Hepatocyte (in vitro differentiated cells): ENCODE measurements around the gene KCNQ2. TPM values are rescaled to one million over a fixed set of nuclear protein-coding genes. Genes with fewer than 3 reads are reported as not detected.

ENCODE experiments used
- DNase-seq: peaks from one replicate; pipeline ENCODE4 v3.0.0-alpha.2; 2016; ENCODE audit warnings: low spot score
- H2AFZ ChIP-seq: fragments of 200-600 bp; sonication (generic); 2 replicates; pipeline ENCODE4 v1.6.0; 2016; ENCODE audit warnings: antibody characterized with exemption, mild to moderate bottlenecking
- H3K27ac ChIP-seq: fragments of 200-600 bp; sonication (generic); 2 replicates; pipeline ENCODE4 v1.5.1; 2016; ENCODE audit warnings: mild to moderate bottlenecking
- H3K27me3 ChIP-seq: fragments of 200-600 bp; sonication (generic); 2 replicates; pipeline ENCODE4 v1.6.1; 2016
- H3K36me3 ChIP-seq: fragments of 200-600 bp; sonication (generic); replicated peaks from 2 replicates; pipeline ENCODE4 v1.5.1; 2016; ENCODE audit warnings: low read depth; ENCODE audit not compliant: insufficient read depth
- H3K4me1 ChIP-seq: fragments of 200-600 bp; sonication (generic); 2 replicates; pipeline ENCODE4 v1.5.1; 2016; ENCODE audit warnings: mild to moderate bottlenecking, moderate library complexity; ENCODE audit not compliant: insufficient read depth
- H3K4me2 ChIP-seq: fragments of 200-600 bp; sonication (generic); 2 replicates; pipeline ENCODE4 v1.6.0; 2016
- H3K4me3 ChIP-seq: fragments of 200-600 bp; sonication (generic); 2 replicates; pipeline ENCODE4 v1.5.1; 2016; ENCODE audit warnings: mild to moderate bottlenecking
- H3K79me2 ChIP-seq: fragments of 200-600 bp; sonication (generic); 2 replicates; pipeline ENCODE4 v1.6.0; 2017; ENCODE audit warnings: mild to moderate bottlenecking
- H3K9me2 ChIP-seq: fragments of 200-600 bp; sonication (generic); replicated peaks from 2 replicates; pipeline ENCODE4 v1.6.0; 2017; ENCODE audit warnings: mild to moderate bottlenecking; ENCODE audit not compliant: insufficient read depth
- H3K9me3 ChIP-seq: fragments of 200-600 bp; sonication (generic); 2 replicates; pipeline ENCODE4 v1.5.1; 2016; ENCODE audit warnings: low read depth, mild to moderate bottlenecking
- H4K20me1 ChIP-seq: fragments of 200-600 bp; sonication (generic); 2 replicates; pipeline ENCODE4 v1.6.0; 2016; ENCODE audit warnings: mild to moderate bottlenecking; ENCODE audit not compliant: insufficient read depth, poor library complexity, severe bottlenecking
- CTCF ChIP-seq: fragments of 200-600 bp; sonication (generic); IDR thresholded peaks from 2 replicates; pipeline ENCODE4 v1.5.1; 2016; ENCODE audit warnings: antibody characterized with exemption, mild to moderate bottlenecking; ENCODE audit not compliant: poor library complexity
- EZH2 ChIP-seq: fragments of 200-600 bp; sonication (generic); IDR thresholded peaks from 2 replicates; pipeline ENCODE4 v1.6.1; 2016; ENCODE audit warnings: antibody characterized with exemption, mild to moderate bottlenecking, borderline replicate concordance
- EZH2phosphoT487 ChIP-seq: fragments of 200-600 bp; sonication (generic); IDR thresholded peaks from one replicate; pipeline ENCODE4 v1.6.1; 2018; ENCODE audit warnings: antibody characterized with exemption, mild to moderate bottlenecking, low read depth, moderate library complexity; ENCODE audit not compliant: unreplicated experiment, severe bottlenecking
- WGBS: methylation state at CpG from one replicate; pipeline ENCODE4 v1.1.6; 2016; ENCODE audit warnings: low lambda C conversion rate; ENCODE audit errors: missing lambda C conversion rate; 5-methylcytosine and 5-hydroxymethylcytosine counted together
- polyA plus RNA-seq: library from polyadenylated mRNA; unstranded; fragments of >200 nt; fragmentation: Nextera tagmentation; extraction: Ambion mirVana; gene quantifications from 2 replicates; pipeline ENCODE4 v1.2.1, GENCODE V29; 2016
- total RNA-seq: library from RNA; depleted of rRNA; stranded (reverse); fragments of >200 nt; gene quantifications from 2 replicates; pipeline ENCODE4 v1.2.3, GENCODE V29; 2014

The KCNQ2 gene
- total and polyA plus RNA-seq, 2 experiments from 2014 or later = 3.5 to 5.4 TPM

- peak; percentile 56 for DNase-seq
- Histone ChIP-seq H3K27me3 (no peaks in the 10 kb centered on the region), H3K36me3 (no peaks in the 10 kb centered on the region), H3K79me2 (no peaks in the 10 kb centered on the region), H4K20me1 (no peaks in the 10 kb centered on the region), H3K4me3 (no peak overlapping the region), H2AFZ (no peak overlapping the region), H3K4me2 (no peak overlapping the region), H3K27ac (no peak overlapping the region), H3K4me1 (no peaks in the 10 kb centered on the region), H3K9me3 (no peaks in the 10 kb centered on the region), H3K9me2 (no peaks in the 10 kb centered on the region)
- no peak for TF ChIP-seq EZH2
- TF ChIP-seq CTCF = no peak
- TF ChIP-seq EZH2phosphoT487 = no peak
- WGBS = 53% methylated on average over 24 of the region's 28 CpGs
Observed at GRCh38 chr20:63351811-63352591, 120.5 kb downstream of the KCNQ2 start.

DNA sequence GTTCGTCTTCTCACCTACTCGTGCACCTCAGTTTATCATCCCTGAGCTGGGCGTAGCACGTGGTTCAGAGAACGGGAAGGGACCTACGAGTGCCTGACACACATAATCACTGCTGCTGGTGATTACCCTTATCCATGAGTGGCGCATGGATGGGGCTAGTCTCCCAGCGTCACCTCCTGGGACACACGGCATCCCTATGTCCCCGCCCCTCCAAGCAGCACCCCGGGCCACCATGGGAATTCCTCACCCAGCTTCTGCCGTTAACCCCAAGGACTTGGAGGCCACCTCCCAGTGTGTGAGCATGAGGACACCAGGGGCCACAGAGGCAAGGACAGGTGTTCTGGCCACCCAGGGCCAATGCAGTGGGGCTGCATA, 121.1 kb downstream of the KCNQ2 start:
- TF ChIP-seq EZH2 (no peak), EZH2phosphoT487 (no peak), CTCF (no peak)
- DNase-seq = no peak
- Histone ChIP-seq H3K4me3 (no peak overlapping the region), H3K9me3 (no peaks in the 10 kb centered on the region), H3K27ac (no peak overlapping the region), H4K20me1 (no peaks in the 10 kb centered on the region), H2AFZ (no peak overlapping the region), H3K79me2 (no peaks in the 10 kb centered on the region), H3K9me2 (no peaks in the 10 kb centered on the region), H3K36me3 (no peaks in the 10 kb centered on the region), H3K27me3 (no peaks in the 10 kb centered on the region), H3K4me2 (no peak overlapping the region), H3K4me1 (no peaks in the 10 kb centered on the region)
- WGBS = 90% methylated on average over 12 of the region's 12 CpGs

GRCh38 chr20:63350597-63351325, 121.7 kb downstream of the KCNQ2 start:
- 93% methylated on average over 39 of the region's 46 CpGs for WGBS

More at GRCh38 chr20:63350597-63351325, 121.7 kb downstream of the KCNQ2 start:
- no peak for DNase-seq
- no peak overlapping the region for H3K27ac ChIP-seq
- no peaks in the 10 kb centered on the region for H3K36me3 ChIP-seq
- no peaks in the 10 kb centered on the region for H3K27me3 ChIP-seq
- no peak overlapping the region for H2AFZ ChIP-seq
- no peaks in the 10 kb centered on the region for H3K9me3 ChIP-seq
- H3K4me2 ChIP-seq = no peak overlapping the region
- no peaks in the 10 kb centered on the region for H3K4me1 ChIP-seq
- no peak overlapping the region for H3K4me3 ChIP-seq
- H4K20me1 ChIP-seq = no peaks in the 10 kb centered on the region
- H3K79me2 ChIP-seq = no peaks in the 10 kb centered on the region
- no peak for TF ChIP-seq CTCF
- TF ChIP-seq EZH2 = no peak
- no peak for TF ChIP-seq EZH2phosphoT487
- H3K9me2 ChIP-seq = no peaks in the 10 kb centered on the region

Other genes with a start within 250 kb of the KCNQ2 start
- 0.43 TPM in 1 of 2 replicates, not detected in the other for gene BIRC7, start 236.8 kb downstream of the KCNQ2 start, total RNA-seq
- gene BIRC7, start 236.8 kb downstream of the KCNQ2 start, polyA plus RNA-seq = 2.0 and 2.1 TPM in 2 replicates
- 13.5 and 23.0 TPM in 2 replicates for gene NKAIN4, start 218.2 kb downstream of the KCNQ2 start, total RNA-seq
- 21.0 and 22.9 TPM in 2 replicates for gene NKAIN4, start 218.2 kb downstream of the KCNQ2 start, polyA plus RNA-seq
- 54.9 and 78.2 TPM in 2 replicates for gene ARFGAP1, start 199.8 kb downstream of the KCNQ2 start, total RNA-seq
- gene ARFGAP1, start 199.8 kb downstream of the KCNQ2 start, polyA plus RNA-seq = 99.0 and 134 TPM in 2 replicates
- not detected in 2 replicates for gene COL20A1, start 179.5 kb downstream of the KCNQ2 start, total RNA-seq
- not detected in 2 replicates for gene COL20A1, start 179.5 kb downstream of the KCNQ2 start, polyA plus RNA-seq
- 0.12 TPM in 1 of 2 replicates, not detected in the other for gene CHRNA4, start 111.3 kb downstream of the KCNQ2 start, total RNA-seq
- 0.25 TPM in 1 of 2 replicates, not detected in the other for gene CHRNA4, start 111.3 kb downstream of the KCNQ2 start, polyA plus RNA-seq
- 18.5 and 23.5 TPM in 2 replicates for gene EEF1A2, start 26.4 kb upstream of the KCNQ2 start, total RNA-seq
- gene EEF1A2, start 26.4 kb upstream of the KCNQ2 start, polyA plus RNA-seq = 12.0 and 14.8 TPM in 2 replicates
- 47.6 and 55.1 TPM in 2 replicates for gene PPDPF, start 48.1 kb upstream of the KCNQ2 start, total RNA-seq
- 330 and 333 TPM in 2 replicates for gene PPDPF, start 48.1 kb upstream of the KCNQ2 start, polyA plus RNA-seq
- 0.52 and 1.1 TPM in 2 replicates for gene PTK6, start 64.7 kb upstream of the KCNQ2 start, total RNA-seq
- gene PTK6, start 64.7 kb upstream of the KCNQ2 start, polyA plus RNA-seq = 0.06 and 0.27 TPM in 2 replicates
- not detected in 2 replicates for gene SRMS, start 75.1 kb upstream of the KCNQ2 start, total RNA-seq
- not detected in 2 replicates for gene SRMS, start 75.1 kb upstream of the KCNQ2 start, polyA plus RNA-seq
- 0.57 and 0.76 TPM in 2 replicates for gene FNDC11, start 81.5 kb upstream of the KCNQ2 start, total RNA-seq
- gene FNDC11, start 81.5 kb upstream of the KCNQ2 start, polyA plus RNA-seq = 0.79 and 2.1 TPM in 2 replicates
- gene HELZ2, start 101.6 kb upstream of the KCNQ2 start, total RNA-seq = 14.8 and 17.0 TPM in 2 replicates
- gene HELZ2, start 101.6 kb upstream of the KCNQ2 start, polyA plus RNA-seq = 4.6 and 5.8 TPM in 2 replicates
- 10.0 and 10.7 TPM in 2 replicates for gene GMEB2, start 154.4 kb upstream of the KCNQ2 start, total RNA-seq
- gene GMEB2, start 154.4 kb upstream of the KCNQ2 start, polyA plus RNA-seq = 8.7 and 10.9 TPM in 2 replicates
- 13.2 and 14.4 TPM in 2 replicates for gene STMN3, start 180.8 kb upstream of the KCNQ2 start, total RNA-seq
- gene STMN3, start 180.8 kb upstream of the KCNQ2 start, polyA plus RNA-seq = 17.3 and 18.2 TPM in 2 replicates
- gene RTEL1, start 185.7 kb upstream of the KCNQ2 start, total RNA-seq = 16.9 and 18.2 TPM in 2 replicates
- 14.0 and 18.3 TPM in 2 replicates for gene RTEL1, start 185.7 kb upstream of the KCNQ2 start, polyA plus RNA-seq
- 0.97 and 3.3 TPM in 2 replicates for gene TNFRSF6B, start 224.0 kb upstream of the KCNQ2 start, total RNA-seq
- 4.2 and 5.1 TPM in 2 replicates for gene TNFRSF6B, start 224.0 kb upstream of the KCNQ2 start, polyA plus RNA-seq
- 24.0 and 31.5 TPM in 2 replicates for gene ARFRP1, start 235.3 kb upstream of the KCNQ2 start, total RNA-seq
- gene ARFRP1, start 235.3 kb upstream of the KCNQ2 start, polyA plus RNA-seq = 38.0 and 50.0 TPM in 2 replicates
- 18.6 and 21.5 TPM in 2 replicates for gene ZGPAT, start 235.4 kb upstream of the KCNQ2 start, total RNA-seq
- 41.7 and 48.7 TPM in 2 replicates for gene ZGPAT, start 235.4 kb upstream of the KCNQ2 start, polyA plus RNA-seq